GM19043 (cell line): ENCODE results near the gene AKAP13.
"Not testable (repeated sequence)": the region's sequence is repeated elsewhere in the genome, so short reads cannot be mapped to it uniquely, and the experiment has no call there.

Experiments
- ATAC-seq: cut with Tn5 transposase; IDR thresholded peaks from one replicate; pipeline ENCODE4 v1.9.1; 2021; ENCODE audit warnings: low read depth; ENCODE audit not compliant: unreplicated experiment

The AKAP13 gene

GRCh38 chr15:85347264-85348047, 32.9 kb upstream of the AKAP13 start:
- ATAC-seq, result not testable (repeated sequence)

GRCh38 chr15:85348048-85348766, 32.2 kb upstream of the AKAP13 start:
- ATAC-seq, result not testable (repeated sequence)

GRCh38 chr15:85349062-85349461, 31.3 kb upstream of the AKAP13 start:
- not testable (repeated sequence) for ATAC-seq

- no peak for ATAC-seq
Observed at GRCh38 chr15:85350395-85350794, 30.0 kb upstream of the AKAP13 start.

GRCh38 chr15:85351501-85351900, 28.9 kb upstream of the AKAP13 start:
- not testable (repeated sequence) for ATAC-seq

DNA sequence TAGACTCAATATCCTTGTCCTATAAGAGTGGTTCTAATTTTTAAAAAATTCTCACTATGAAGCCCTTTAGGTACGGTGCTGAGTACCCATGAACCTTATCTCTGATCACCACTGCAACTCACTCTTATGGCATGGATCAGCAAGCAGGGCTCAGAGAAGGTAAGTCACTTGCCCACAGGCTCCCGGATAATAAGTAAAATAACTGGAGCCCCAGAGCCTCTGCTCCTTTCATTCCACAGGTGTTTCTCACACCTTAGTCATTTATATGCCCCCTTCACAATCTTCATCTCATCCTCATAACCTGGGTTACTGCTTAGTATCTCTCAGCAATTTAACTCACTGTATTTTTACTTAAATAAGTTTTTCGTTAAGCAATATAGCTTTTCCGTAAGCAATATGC, 28.4 kb upstream of the AKAP13 start:
- no peak for ATAC-seq

DNA sequence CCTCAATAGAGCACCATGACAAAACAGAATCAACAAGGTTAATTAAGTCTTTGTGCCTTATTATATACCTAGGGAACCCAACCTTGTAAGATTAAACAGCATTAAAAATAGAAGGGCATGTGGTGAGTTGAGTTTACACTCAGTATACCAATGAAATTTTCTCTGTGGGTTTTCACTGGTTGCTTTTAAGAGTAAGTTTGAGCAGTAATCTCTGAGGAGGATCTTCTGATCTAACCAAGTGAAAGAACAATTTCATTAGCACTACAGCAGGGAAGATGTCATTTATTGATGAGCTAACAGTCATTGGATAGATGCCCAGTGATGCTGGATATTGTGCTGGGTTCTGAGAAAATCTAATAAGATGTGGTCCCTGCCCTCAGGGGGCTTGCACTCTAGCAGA, 26.9 kb upstream of the AKAP13 start:
- ATAC-seq, result no peak

- ATAC-seq, result no peak
Observed at GRCh38 chr15:85354461-85354860, 25.9 kb upstream of the AKAP13 start.

DNA sequence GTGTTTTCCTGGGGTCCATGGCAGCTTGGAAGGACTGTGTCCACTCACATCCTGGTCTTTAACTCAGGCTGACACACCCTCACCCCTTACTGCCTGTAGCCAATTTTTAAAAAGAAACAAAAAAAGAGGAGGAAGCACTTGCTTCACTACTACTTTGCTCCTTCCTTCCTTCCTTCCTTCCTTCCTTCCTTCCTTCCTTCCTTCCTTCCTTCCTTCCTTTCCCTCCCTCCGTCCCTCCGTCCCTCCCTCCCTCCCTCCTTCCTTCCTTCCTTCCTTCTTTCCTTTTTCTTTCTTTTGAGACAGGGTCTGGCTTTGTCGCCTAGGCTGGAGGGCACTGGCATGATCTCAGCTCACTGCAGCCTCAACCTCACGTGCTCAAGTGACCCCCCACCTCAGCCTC, 25.5 kb upstream of the AKAP13 start:
- ATAC-seq, result no peak

- no peak for ATAC-seq
Observed at GRCh38 chr15:85356276-85356675, 24.1 kb upstream of the AKAP13 start.

DNA sequence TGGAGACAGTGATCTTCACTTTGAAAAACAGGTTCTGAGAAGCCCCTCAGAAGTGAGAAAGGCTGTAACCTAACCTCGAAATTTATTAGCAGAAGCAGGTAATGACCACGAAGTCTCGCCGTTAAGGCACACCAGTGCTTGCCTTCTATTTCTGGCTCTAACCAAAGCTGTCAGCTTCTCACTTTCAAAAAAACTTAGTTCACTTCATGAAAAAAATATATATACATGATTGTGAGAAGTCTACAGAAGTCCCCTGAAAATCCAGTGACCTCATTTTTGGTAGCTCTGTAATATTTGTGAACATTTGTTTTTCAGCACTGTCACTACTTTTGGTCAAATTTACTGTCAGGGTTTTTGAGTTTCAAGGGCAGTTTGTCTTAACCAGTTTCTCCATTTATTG, 19.1 kb upstream of the AKAP13 start:
- ATAC-seq, result peak; percentile 65

DNA sequence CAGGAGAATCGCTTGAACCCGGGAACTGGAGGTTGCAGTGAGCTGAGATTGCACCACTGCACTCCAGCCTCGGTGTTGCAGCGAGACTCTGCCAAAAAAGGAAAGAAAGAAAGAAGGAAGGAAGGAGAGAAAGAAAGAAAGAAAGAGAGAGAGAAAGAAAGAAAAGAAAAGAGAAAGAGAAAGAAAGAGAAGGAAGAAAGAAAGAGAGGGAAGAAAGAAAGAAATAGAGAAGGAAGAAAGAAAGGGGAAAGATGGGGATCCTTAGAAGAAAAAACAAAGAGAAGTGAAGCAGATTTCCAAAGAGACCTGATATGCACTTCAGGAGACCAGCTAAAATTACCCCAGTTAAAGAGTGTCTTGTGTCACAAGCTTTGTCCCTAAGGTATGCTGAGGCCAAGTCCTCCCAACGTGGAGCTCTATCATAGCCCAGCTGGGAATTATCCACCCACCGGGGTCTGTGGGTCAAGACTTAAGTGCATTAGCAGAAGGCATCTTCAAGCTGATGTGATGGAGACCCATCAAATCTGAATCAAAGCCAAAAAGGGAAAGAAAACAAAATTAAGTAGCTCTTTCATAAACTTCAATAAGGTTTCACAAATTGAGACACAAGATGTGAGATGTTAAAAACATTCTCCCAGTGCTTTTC, 17.8 kb upstream of the AKAP13 start:
- no peak for ATAC-seq

DNA sequence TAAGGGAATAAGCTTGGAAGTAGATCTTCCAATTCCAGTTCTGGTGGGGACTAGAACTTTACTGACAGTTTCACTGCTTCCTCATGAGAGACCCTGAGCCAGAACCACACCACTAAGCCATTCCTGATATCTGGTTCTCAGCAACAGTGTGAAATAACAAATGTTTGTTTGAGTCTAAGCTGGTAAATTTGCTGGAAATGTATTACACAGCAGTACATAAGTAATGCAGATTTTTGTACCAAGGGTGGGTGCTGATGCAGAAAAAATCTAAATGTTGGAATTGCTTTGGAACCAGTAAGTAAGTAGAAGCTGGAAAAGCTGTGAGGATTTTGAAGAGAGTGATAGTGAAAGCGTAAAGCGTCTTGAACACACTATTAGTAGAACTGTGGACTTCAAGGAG, 14.4 kb upstream of the AKAP13 start:
- ATAC-seq, result no peak

DNA sequence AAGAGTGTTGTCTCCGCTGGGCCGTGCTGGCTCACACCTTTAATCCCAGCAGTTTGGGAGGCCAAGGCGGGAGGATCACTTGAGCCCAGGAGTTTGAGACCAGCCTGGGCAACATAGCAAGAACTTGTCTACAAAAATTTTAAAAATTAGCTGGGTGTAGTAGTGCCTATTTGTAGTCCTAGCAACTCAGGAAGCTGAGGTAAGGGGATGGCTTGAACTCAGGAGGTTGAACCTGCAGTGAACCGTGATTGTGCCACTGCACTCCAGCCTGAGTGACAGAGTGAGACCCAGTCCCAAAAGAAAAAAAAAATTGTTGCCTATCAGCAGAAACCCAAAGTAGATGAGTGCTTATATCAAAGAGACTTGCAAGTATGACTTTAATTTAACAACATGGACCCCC, 12.7 kb upstream of the AKAP13 start:
- ATAC-seq, result no peak

DNA sequence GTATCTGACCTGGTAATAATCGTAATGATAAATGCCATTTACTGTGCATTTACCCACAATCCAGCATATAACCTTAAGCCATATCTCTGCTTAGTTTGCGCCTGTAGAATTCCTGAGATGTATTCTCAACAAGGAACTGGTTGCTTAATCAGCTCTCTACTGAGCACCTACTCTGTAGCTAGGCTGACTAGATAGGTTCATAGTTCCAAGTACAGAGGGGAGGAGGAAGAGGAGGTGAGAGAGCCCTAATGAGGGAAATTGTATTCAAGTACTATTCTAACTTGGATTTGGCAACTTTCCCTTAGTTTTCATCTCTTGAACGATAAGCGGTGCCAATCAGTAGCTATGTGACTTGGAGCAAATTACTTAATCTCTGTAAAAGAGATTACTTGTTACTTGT, 5.6 kb upstream of the AKAP13 start:
- ATAC-seq, result no peak

- no peak for ATAC-seq
Observed at GRCh38 chr15:85377269-85377668, 3.1 kb upstream of the AKAP13 start.

GRCh38 chr15:85377986-85378385, 2.4 kb upstream of the AKAP13 start:
- no peak for ATAC-seq

DNA sequence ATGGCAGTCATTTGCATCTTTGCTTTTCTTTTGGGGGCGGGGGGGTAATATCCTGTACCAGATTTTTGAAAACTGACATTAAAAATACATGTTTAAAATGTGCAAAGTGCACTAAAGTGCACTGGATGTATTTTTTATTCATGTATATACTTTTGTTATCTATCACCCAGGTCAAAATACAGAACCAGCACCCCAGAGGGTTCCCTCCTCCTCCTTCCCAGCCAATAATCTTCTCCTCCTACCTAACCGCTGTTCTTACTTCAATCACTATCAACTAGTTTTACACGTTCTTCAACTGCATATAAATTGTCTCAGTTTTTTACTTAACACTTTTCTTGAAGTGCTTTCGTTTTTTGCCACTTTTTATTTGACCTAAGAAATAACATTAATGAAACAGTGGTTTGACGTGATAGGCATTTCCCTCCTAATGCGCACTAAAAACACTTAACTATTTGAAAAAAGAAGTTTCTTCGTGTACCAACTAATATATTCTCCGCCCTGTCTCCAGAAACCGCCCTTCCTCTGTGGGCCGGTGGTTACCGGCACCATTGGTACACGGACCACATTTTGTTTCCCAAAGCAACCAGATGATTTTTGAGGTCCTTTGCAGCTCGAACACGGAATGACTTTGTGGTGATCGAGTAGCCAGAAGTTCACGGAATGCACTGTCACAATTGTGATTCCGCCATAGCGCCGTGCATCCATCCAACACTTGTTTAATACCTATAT, 836 bp upstream of the AKAP13 start:
- no peak for ATAC-seq

- peak; percentile 17 for ATAC-seq
Observed at GRCh38 chr15:85380812-85381642, 624 bp downstream of the AKAP13 start.
